BJ (cell line): ENCODE results near the gene NTSR1. TPM values are rescaled to one million over a fixed set of nuclear protein-coding genes. Genes with fewer than 3 reads are reported as not detected.

Experiments
- CTCF ChIA-PET: fragments of 350-600 bp; formaldehyde crosslinking; extraction: SDS; loops from one replicate; lab custom pipeline; 2021; ENCODE audit warnings: antibody characterized with exemption, inconsistent platforms; lab: Yijun Ruan, JAX
- POLR2A ChIA-PET: fragments of 300-600 bp; sonication (Branson Sonifier 250); formaldehyde crosslinking; extraction: SDS; loops from one replicate; lab custom pipeline; 2021; ENCODE audit warnings: antibody characterized with exemption; lab: Charles Lee
- DNase-seq: peaks from one replicate; pipeline ENCODE4 v3.0.0-alpha.2; 2011; ENCODE audit warnings: low read depth
- H3K27me3 ChIP-seq: 2 replicates; pipeline ENCODE4 v1.6.0; 2011; ENCODE audit warnings: low read length; ENCODE audit not compliant: control insufficient read depth, insufficient read depth
- H3K36me3 ChIP-seq: 2 replicates; pipeline ENCODE4 v1.5.1; 2011; ENCODE audit warnings: low read length; ENCODE audit not compliant: control insufficient read depth, insufficient read depth
- H3K4me3 ChIP-seq: 2 replicates; pipeline ENCODE4 v1.5.1; 2011; ENCODE audit warnings: low read depth, mild to moderate bottlenecking, control low read depth, low read length
- CTCF ChIP-seq: IDR thresholded peaks from 2 replicates; pipeline ENCODE4 v1.5.1; 2011; ENCODE audit warnings: low read depth, mild to moderate bottlenecking, control low read depth, inconsistent platforms, low read length, moderate library complexity; ENCODE audit not compliant: insufficient read depth
- polyA plus RNA-seq: library from polyadenylated mRNA; depleted of rRNA; stranded (reverse); fragments of >200 nt; gene quantifications from 2 replicates; pipeline ENCODE4 v1.2.3, GENCODE V29; 2011

The NTSR1 gene
- polyA plus RNA-seq, 1 experiment: 0.05 TPM

- Histone ChIP-seq H3K4me3 (peak overlapping the region; percentile 67), H3K27me3 (no peaks in the 10 kb centered on the region), H3K36me3 (peaks cover 22% of the 10 kb centered on the region)
- POLR2A ChIA-PET: no interaction called here
- DNase-seq: no peak
- CTCF ChIA-PET: interaction anchor here (0.9 to 3.2 kb wide), 3 partner anchors 11 to 173 kb away, joined by 3 to 12 read pairs (median 4); no protein-coding TSS in a partner anchor
- TF ChIP-seq CTCF: no peak
These were observed 88.3 kb downstream of the NTSR1 start for GRCh38 chr20:62796699-62797491.

- H3K36me3 ChIP-seq: peaks cover 22% of the 10 kb centered on the region
- TF ChIP-seq CTCF: no peak
- H3K27me3 ChIP-seq: no peaks in the 10 kb centered on the region
- DNase-seq: no peak
- H3K4me3 ChIP-seq: no peak overlapping the region; the same call in 1 of the 2 replicates
- ChIA-PET CTCF (interaction anchor here (1.3 to 3.2 kb wide), 2 partner anchors 10 kb away, joined by 9 to 12 read pairs; no protein-coding TSS in a partner anchor), POLR2A (no interaction called here)
These were observed 89.3 kb downstream of the NTSR1 start for GRCh38 chr20:62797671-62798532.

GRCh38 chr20:62799036-62799435 is 90.4 kb downstream of the NTSR1 start:
- no peak for DNase-seq
- Histone ChIP-seq H3K4me3 (no peak overlapping the region), H3K36me3 (peaks cover 22% of the 10 kb centered on the region), H3K27me3 (no peaks in the 10 kb centered on the region)
- ChIA-PET POLR2A (no interaction called here), CTCF (interaction anchor here (1.3 kb wide), 1 partner anchor 9 kb away, joined by 9 read pairs; no protein-coding TSS in a partner anchor)
- TF ChIP-seq CTCF: no peak

GRCh38 chr20:62799459-62799858 is 90.8 kb downstream of the NTSR1 start:
- Histone ChIP-seq H3K4me3 (no peak overlapping the region), H3K27me3 (no peaks in the 10 kb centered on the region), H3K36me3 (peaks cover 22% of the 10 kb centered on the region)
- no peak for DNase-seq
- POLR2A ChIA-PET: no interaction called here
- TF ChIP-seq CTCF: no peak
- CTCF ChIA-PET: interaction anchor here (1.3 kb wide), 1 partner anchor 9 kb away, joined by 9 read pairs; no protein-coding TSS in a partner anchor

GRCh38 chr20:62799873-62800272 is 91.2 kb downstream of the NTSR1 start:
- ChIA-PET CTCF (no interaction called here), POLR2A (no interaction called here)
- Histone ChIP-seq H3K4me3 (no peak overlapping the region), H3K27me3 (no peaks in the 10 kb centered on the region), H3K36me3 (peaks cover 22% of the 10 kb centered on the region)
- DNase-seq: no peak
- no peak for TF ChIP-seq CTCF
